ENCODE data around the gene LDLRAD3.

The LDLRAD3 gene

GRCh38 chr11:36101466-36101865 is 157.6 kb downstream of the LDLRAD3 start:
- TF ChIP-seq, protein P1, sequence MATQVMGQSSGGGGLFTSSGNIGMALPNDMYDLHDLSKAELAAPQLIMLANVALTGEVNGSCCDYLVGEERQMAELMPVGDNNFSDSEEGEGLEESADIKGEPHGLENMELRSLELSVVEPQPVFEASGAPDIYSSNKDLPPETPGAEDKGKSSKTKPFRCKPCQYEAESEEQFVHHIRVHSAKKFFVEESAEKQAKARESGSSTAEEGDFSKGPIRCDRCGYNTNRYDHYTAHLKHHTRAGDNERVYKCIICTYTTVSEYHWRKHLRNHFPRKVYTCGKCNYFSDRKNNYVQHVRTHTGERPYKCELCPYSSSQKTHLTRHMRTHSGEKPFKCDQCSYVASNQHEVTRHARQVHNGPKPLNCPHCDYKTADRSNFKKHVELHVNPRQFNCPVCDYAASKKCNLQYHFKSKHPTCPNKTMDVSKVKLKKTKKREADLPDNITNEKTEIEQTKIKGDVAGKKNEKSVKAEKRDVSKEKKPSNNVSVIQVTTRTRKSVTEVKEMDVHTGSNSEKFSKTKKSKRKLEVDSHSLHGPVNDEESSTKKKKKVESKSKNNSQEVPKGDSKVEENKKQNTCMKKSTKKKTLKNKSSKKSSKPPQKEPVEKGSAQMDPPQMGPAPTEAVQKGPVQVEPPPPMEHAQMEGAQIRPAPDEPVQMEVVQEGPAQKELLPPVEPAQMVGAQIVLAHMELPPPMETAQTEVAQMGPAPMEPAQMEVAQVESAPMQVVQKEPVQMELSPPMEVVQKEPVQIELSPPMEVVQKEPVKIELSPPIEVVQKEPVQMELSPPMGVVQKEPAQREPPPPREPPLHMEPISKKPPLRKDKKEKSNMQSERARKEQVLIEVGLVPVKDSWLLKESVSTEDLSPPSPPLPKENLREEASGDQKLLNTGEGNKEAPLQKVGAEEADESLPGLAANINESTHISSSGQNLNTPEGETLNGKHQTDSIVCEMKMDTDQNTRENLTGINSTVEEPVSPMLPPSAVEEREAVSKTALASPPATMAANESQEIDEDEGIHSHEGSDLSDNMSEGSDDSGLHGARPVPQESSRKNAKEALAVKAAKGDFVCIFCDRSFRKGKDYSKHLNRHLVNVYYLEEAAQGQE (IDR thresholded peaks at IDR 0.05; ENCODE audit: low read depth) = no peak
- no peak for TF ChIP-seq TAF1 (IDR thresholded peaks at IDR 0.05; ENCODE audit: low read depth)
- no peak for TF ChIP-seq EP300 (IDR thresholded peaks at IDR 0.05; ENCODE audit: borderline replicate concordance)
- TF ChIP-seq, protein P2, sequence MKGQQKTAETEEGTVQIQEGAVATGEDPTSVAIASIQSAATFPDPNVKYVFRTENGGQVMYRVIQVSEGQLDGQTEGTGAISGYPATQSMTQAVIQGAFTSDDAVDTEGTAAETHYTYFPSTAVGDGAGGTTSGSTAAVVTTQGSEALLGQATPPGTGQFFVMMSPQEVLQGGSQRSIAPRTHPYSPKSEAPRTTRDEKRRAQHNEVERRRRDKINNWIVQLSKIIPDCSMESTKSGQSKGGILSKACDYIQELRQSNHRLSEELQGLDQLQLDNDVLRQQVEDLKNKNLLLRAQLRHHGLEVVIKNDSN (IDR thresholded peaks at IDR 0.05) = no peak
- no peak for TF ChIP-seq TCF12 (IDR thresholded peaks at IDR 0.05; ENCODE audit: low read depth)
- TF ChIP-seq CEBPB (IDR thresholded peaks at IDR 0.05) = no peak
- no peak for TF ChIP-seq EGR1 (IDR thresholded peaks at IDR 0.05)
- no peak for TF ChIP-seq NFIC (IDR thresholded peaks at IDR 0.05)
- TF ChIP-seq TEAD4 (IDR thresholded peaks at IDR 0.05) = no peak
- no peak for TF ChIP-seq FOXM1 (IDR thresholded peaks at IDR 0.05; ENCODE audit: borderline replicate concordance, low read depth)
- TF ChIP-seq YY1 (IDR thresholded peaks at IDR 0.05; ENCODE audit: low read depth) = no peak
- no peak for TF ChIP-seq ZBTB7A (IDR thresholded peaks at IDR 0.05; ENCODE audit: low read depth)
- TF ChIP-seq CREB1 (IDR thresholded peaks at IDR 0.05; ENCODE audit: low read depth) = no peak
- no peak for TF ChIP-seq MAX (IDR thresholded peaks at IDR 0.05)
- TF ChIP-seq RAD21 (IDR thresholded peaks at IDR 0.05; ENCODE audit: low read depth) = no peak

DNA sequence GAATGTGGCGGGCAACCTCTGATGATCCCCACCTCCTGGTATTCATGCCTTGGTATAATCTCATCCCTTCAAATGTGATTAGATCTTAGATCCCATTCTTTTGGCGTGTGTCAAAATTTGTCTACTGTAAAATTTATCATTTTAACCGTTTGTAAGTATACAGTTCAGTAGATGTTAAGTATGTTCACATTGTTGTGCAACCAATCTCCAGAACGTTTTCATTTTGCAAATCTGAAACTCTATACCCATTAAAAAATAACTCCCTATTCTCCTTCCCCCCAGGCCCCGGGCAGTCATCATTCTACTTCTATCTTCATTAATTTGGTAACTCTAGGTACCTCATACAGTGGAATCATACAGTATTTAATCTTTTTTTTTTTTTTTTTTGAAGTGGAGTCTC is 159.0 kb downstream of the LDLRAD3 start:
- TF ChIP-seq NFIC (IDR thresholded peaks at IDR 0.05) (no peak), EGR1 (IDR thresholded peaks at IDR 0.05) (no peak), TAF1 (IDR thresholded peaks at IDR 0.05; ENCODE audit: low read depth) (no peak), MAX (IDR thresholded peaks at IDR 0.05) (no peak), TCF12 (IDR thresholded peaks at IDR 0.05; ENCODE audit: low read depth) (no peak), EP300 (IDR thresholded peaks at IDR 0.05; ENCODE audit: borderline replicate concordance) (no peak), ZBTB7A (IDR thresholded peaks at IDR 0.05; ENCODE audit: low read depth) (no peak), CREB1 (IDR thresholded peaks at IDR 0.05; ENCODE audit: low read depth) (no peak), RAD21 (IDR thresholded peaks at IDR 0.05; ENCODE audit: low read depth) (no peak), FOXM1 (IDR thresholded peaks at IDR 0.05; ENCODE audit: borderline replicate concordance, low read depth) (no peak), TEAD4 (IDR thresholded peaks at IDR 0.05) (no peak), YY1 (IDR thresholded peaks at IDR 0.05; ENCODE audit: low read depth) (no peak)
- TF ChIP-seq, protein P1 (IDR thresholded peaks at IDR 0.05; ENCODE audit: low read depth) = no peak
- TF ChIP-seq, protein P2 (IDR thresholded peaks at IDR 0.05) = no peak

DNA sequence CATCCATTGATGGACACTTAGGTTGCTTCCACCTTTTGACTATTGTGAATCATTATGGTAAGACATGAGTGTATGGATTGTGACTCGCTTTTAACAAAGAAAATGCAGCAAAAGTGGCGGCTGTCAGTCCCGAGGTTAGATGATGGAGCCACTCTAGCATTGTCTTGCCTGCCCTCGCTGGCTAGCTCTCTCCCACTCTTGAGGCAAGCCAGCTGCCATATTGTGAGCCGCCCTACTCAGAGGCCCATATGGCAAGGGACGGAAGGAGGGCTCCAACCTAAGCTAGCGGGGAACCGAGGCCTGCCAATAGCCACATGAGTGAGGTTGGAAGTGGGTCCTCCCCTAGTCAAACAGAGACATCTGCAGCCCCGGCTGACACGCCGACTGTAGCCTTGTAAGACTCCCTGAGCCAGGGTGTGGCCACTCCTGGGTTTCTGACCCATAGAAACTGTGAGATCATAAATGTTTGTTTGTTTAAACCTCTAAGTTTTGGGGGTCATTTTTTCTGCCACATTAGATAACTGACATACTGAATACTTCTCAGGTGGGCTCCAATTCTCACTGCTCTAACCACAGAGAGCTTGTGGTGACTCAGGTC is 160.2 kb downstream of the LDLRAD3 start:
- TF ChIP-seq TAF1 (IDR thresholded peaks at IDR 0.05; ENCODE audit: low read depth) = no peak

DNA sequence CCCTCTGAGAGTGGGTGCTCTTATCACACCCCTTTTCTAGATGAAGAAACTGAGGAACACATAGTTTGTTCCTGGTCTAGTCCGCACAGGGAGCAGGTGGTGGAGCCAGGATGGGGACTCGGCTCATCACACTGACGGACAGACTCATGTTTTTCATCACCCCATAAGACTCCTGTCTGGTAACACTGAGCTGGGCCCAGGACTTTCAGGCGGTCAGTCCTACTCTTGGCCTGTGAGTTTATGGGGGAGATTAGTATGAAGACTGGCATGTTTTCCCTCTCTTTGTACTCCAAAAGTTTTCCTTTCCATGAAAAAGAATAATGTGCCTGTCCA is 160.8 kb downstream of the LDLRAD3 start:
- no peak for TF ChIP-seq CEBPB (IDR thresholded peaks at IDR 0.05)
- TF ChIP-seq RAD21 (IDR thresholded peaks at IDR 0.05; ENCODE audit: low read depth) = no peak
- TF ChIP-seq EGR1 (IDR thresholded peaks at IDR 0.05) = no peak
- TF ChIP-seq NFIC (IDR thresholded peaks at IDR 0.05) = no peak
- TF ChIP-seq TAF1 (IDR thresholded peaks at IDR 0.05; ENCODE audit: low read depth) = no peak
- TF ChIP-seq CREB1 (IDR thresholded peaks at IDR 0.05; ENCODE audit: low read depth) = no peak
- TF ChIP-seq FOXM1 (IDR thresholded peaks at IDR 0.05; ENCODE audit: borderline replicate concordance, low read depth) = no peak
- no peak for TF ChIP-seq ZBTB7A (IDR thresholded peaks at IDR 0.05; ENCODE audit: low read depth)

GRCh38 chr11:36105743-36106581 is 162.1 kb downstream of the LDLRAD3 start:
- TF ChIP-seq TCF12 (IDR thresholded peaks at IDR 0.05; ENCODE audit: low read depth) = no peak
- TF ChIP-seq, protein P1 (IDR thresholded peaks at IDR 0.05; ENCODE audit: low read depth) = peak; percentile 71
- TF ChIP-seq FOXM1 (IDR thresholded peaks at IDR 0.05; ENCODE audit: borderline replicate concordance, low read depth) = no peak
- no peak for TF ChIP-seq ZBTB7A (IDR thresholded peaks at IDR 0.05; ENCODE audit: low read depth)
- no peak for TF ChIP-seq EGR1 (IDR thresholded peaks at IDR 0.05)
- no peak for TF ChIP-seq MAX (IDR thresholded peaks at IDR 0.05)
